Loucy (cell line): Measurements from ENCODE around the gene NBAS.

Source experiments
- H2AFZ ChIP-seq: fragments of 200-600 bp; sonication (generic); 2 replicates; pipeline ENCODE4 v1.6.0; 2016; ENCODE audit warnings: antibody characterized with exemption, mild to moderate bottlenecking, low read length, moderate library complexity
- H3F3A ChIP-seq: fragments of 200-600 bp; 2 replicates; pipeline ENCODE4 v1.6.0; 2016; ENCODE audit warnings: antibody characterized with exemption, low read depth, mild to moderate bottlenecking
- H3K27me3 ChIP-seq: fragments of 200-600 bp; sonication (generic); 2 replicates; pipeline ENCODE4 v1.6.1; 2014; ENCODE audit warnings: low read length, mild to moderate bottlenecking; ENCODE audit not compliant: insufficient read depth, poor library complexity, severe bottlenecking
- H3K36me3 ChIP-seq: fragments of 200-600 bp; sonication (generic); 2 replicates; pipeline ENCODE4 v1.6.1; 2016; ENCODE audit warnings: low read length; ENCODE audit not compliant: insufficient read depth
- H3K4me1 ChIP-seq: fragments of 200-600 bp; sonication (generic); 2 replicates; pipeline ENCODE4 v1.5.1; 2014; ENCODE audit warnings: low read length, mild to moderate bottlenecking; ENCODE audit not compliant: insufficient read depth, poor library complexity, severe bottlenecking
- H3K4me2 ChIP-seq: fragments of 200-600 bp; sonication (generic); 2 replicates; pipeline ENCODE4 v1.6.0; 2014; ENCODE audit warnings: antibody characterized with exemption, low read length, low read depth, mild to moderate bottlenecking; ENCODE audit not compliant: poor library complexity, severe bottlenecking
- H3K4me3 ChIP-seq: fragments of 200-600 bp; sonication (generic); 2 replicates; pipeline ENCODE4 v1.5.1; 2014; ENCODE audit warnings: low read length, mild to moderate bottlenecking, mixed read lengths; ENCODE audit not compliant: poor library complexity, severe bottlenecking
- H3K79me2 ChIP-seq: fragments of 200-600 bp; sonication (generic); 2 replicates; pipeline ENCODE4 v1.6.1; 2014; ENCODE audit warnings: low read length; ENCODE audit not compliant: insufficient read depth
- H3K9ac ChIP-seq: fragments of 200-600 bp; sonication (generic); 2 replicates; pipeline ENCODE4 v1.6.0; 2014; ENCODE audit warnings: mild to moderate bottlenecking, low read depth, low read length, moderate library complexity; ENCODE audit not compliant: poor library complexity, severe bottlenecking
- H3K9me2 ChIP-seq: fragments of 200-600 bp; sonication (generic); replicated peaks from 2 replicates; pipeline ENCODE4 v1.6.1; 2016; ENCODE audit warnings: low read depth, low read length, mixed read lengths
- H3K9me3 ChIP-seq: fragments of 200-600 bp; sonication (generic); 2 replicates; pipeline ENCODE4 v1.6.1; 2014; ENCODE audit warnings: mild to moderate bottlenecking, antibody characterized with exemption, low read length, low read depth; ENCODE audit not compliant: insufficient read depth
- H4K20me1 ChIP-seq: fragments of 200-600 bp; sonication (generic); 2 replicates; pipeline ENCODE4 v1.6.0; 2014; ENCODE audit warnings: antibody characterized with exemption, low read length, mild to moderate bottlenecking; ENCODE audit not compliant: insufficient read depth, poor library complexity, severe bottlenecking
- CTCF ChIP-seq: fragments of 200-600 bp; sonication (generic); conservative IDR thresholded peaks from 2 replicates; pipeline ENCODE4 v1.5.1; 2014; ENCODE audit warnings: mild to moderate bottlenecking, antibody characterized with exemption, low read length
- EZH2phosphoT487 ChIP-seq: fragments of 200-600 bp; IDR thresholded peaks from 2 replicates; pipeline ENCODE4 v1.6.1; 2018; ENCODE audit warnings: antibody characterized with exemption, mild to moderate bottlenecking, moderate library complexity, borderline replicate concordance

NBAS gene

GRCh38 chr2:15571729-15572128, 10.6 kb upstream of the NBAS start:
- Histone ChIP-seq H4K20me1 (no peaks in the 10 kb centered on the region), H3K4me2 (no peak overlapping the region), H3K79me2 (no peaks in the 10 kb centered on the region), H2AFZ (no peak overlapping the region), H3F3A (no peaks in the 10 kb centered on the region), H3K27me3 (no peaks in the 10 kb centered on the region), H3K9me3 (no peaks in the 10 kb centered on the region), H3K4me1 (no peaks in the 10 kb centered on the region), H3K9ac (no peak overlapping the region), H3K9me2 (no peaks in the 10 kb centered on the region), H3K4me3 (no peak overlapping the region), H3K36me3 (no peaks in the 10 kb centered on the region)
- TF ChIP-seq CTCF (no peak), EZH2phosphoT487 (no peak)

GRCh38 chr2:15570104-15570503, 9.0 kb upstream of the NBAS start:
- H4K20me1 ChIP-seq = no peaks in the 10 kb centered on the region
- TF ChIP-seq CTCF (no peak), EZH2phosphoT487 (no peak)
- H3K9me3 ChIP-seq = no peaks in the 10 kb centered on the region
- no peaks in the 10 kb centered on the region for H3K9me2 ChIP-seq
- no peak overlapping the region for H3K4me3 ChIP-seq
- no peak overlapping the region for H3K4me2 ChIP-seq
- H3K27me3 ChIP-seq = no peaks in the 10 kb centered on the region
- H3K4me1 ChIP-seq = no peaks in the 10 kb centered on the region
- no peak overlapping the region for H2AFZ ChIP-seq
- no peaks in the 10 kb centered on the region for H3K36me3 ChIP-seq
- H3F3A ChIP-seq = no peaks in the 10 kb centered on the region
- no peak overlapping the region for H3K9ac ChIP-seq
- H3K79me2 ChIP-seq = no peaks in the 10 kb centered on the region

GRCh38 chr2:15568874-15569273, 7.7 kb upstream of the NBAS start:
- H3K4me1 ChIP-seq = no peaks in the 10 kb centered on the region
- no peaks in the 10 kb centered on the region for H3F3A ChIP-seq
- H3K4me3 ChIP-seq = no peak overlapping the region
- H3K9me3 ChIP-seq = no peaks in the 10 kb centered on the region
- H3K27me3 ChIP-seq = no peaks in the 10 kb centered on the region
- TF ChIP-seq CTCF (no peak), EZH2phosphoT487 (no peak)
- no peak overlapping the region for H2AFZ ChIP-seq
- no peaks in the 10 kb centered on the region for H3K79me2 ChIP-seq
- no peak overlapping the region for H3K4me2 ChIP-seq
- no peaks in the 10 kb centered on the region for H4K20me1 ChIP-seq
- H3K9ac ChIP-seq = no peak overlapping the region
- H3K9me2 ChIP-seq = no peaks in the 10 kb centered on the region
- H3K36me3 ChIP-seq = no peaks in the 10 kb centered on the region
